MCF 10A (cell line): ENCODE measurements around the gene IKZF1. TPM values are rescaled to one million over a fixed set of nuclear protein-coding genes. Genes with fewer than 3 reads are reported as not detected.

Experiments used
- BruUV-seq: library from RNA; stranded (reverse); fragments of 400-500 nt; replicated peaks from 2 replicates; lab custom pipeline; 2021; lab: Mats Ljungman, UMichigan
- CTCF ChIA-PET: fragments of 300-600 bp; sonication (Branson Sonifier 250); formaldehyde crosslinking; extraction: SDS; loops from one replicate; lab custom pipeline; 2021; ENCODE audit warnings: antibody characterized with exemption, inconsistent platforms; lab: Yijun Ruan, JAX
- POLR2A ChIA-PET: fragments of 300-600, 350-650 bp; sonication (Branson Sonifier 250); formaldehyde crosslinking; extraction: SDS; loops from one replicate; lab custom pipeline; 2020; ENCODE audit warnings: antibody characterized with exemption, inconsistent platforms; lab: Yijun Ruan, JAX
- DNase-seq: peaks from one replicate; pipeline ENCODE4 v3.0.0-alpha.2; 2018; ENCODE audit not compliant: unreplicated experiment
- H3K27ac Mint-ChIP-seq: one replicate; pipeline ENCODE4 v1.8.0; 2022; ENCODE audit warnings: mild to moderate bottlenecking, low read depth, mixed read lengths; ENCODE audit not compliant: unreplicated experiment
- H3K27me3 Mint-ChIP-seq: one replicate; pipeline ENCODE4 v1.8.0; 2022; ENCODE audit warnings: mixed read lengths; ENCODE audit not compliant: insufficient read depth, unreplicated experiment
- H3K36me3 Mint-ChIP-seq: one replicate; pipeline ENCODE4 v1.8.0; 2022; ENCODE audit warnings: mild to moderate bottlenecking, moderate library complexity, mixed read lengths; ENCODE audit not compliant: insufficient read depth, unreplicated experiment
- H3K4me1 Mint-ChIP-seq: one replicate; pipeline ENCODE4 v1.8.0; 2022; ENCODE audit warnings: mixed read lengths; ENCODE audit not compliant: insufficient read depth, unreplicated experiment
- H3K4me3 Mint-ChIP-seq: one replicate; pipeline ENCODE4 v1.8.0; 2022; ENCODE audit warnings: mild to moderate bottlenecking, moderate library complexity, mixed read lengths; ENCODE audit not compliant: unreplicated experiment
- H3K9me3 Mint-ChIP-seq: one replicate; pipeline ENCODE4 v1.8.0; 2022; ENCODE audit warnings: mixed read lengths; ENCODE audit not compliant: unreplicated experiment
- CTCF ChIP-seq: fragments of 200-600 bp; IDR thresholded peaks from one replicate; pipeline ENCODE4 v1.8.0; 2022; ENCODE audit warnings: antibody characterized with exemption, mild to moderate bottlenecking; ENCODE audit not compliant: unreplicated experiment
- intact Hi-C: fragments of 100-400 bp; cut with micrococcal nuclease; formaldehyde crosslinking; loops from 2 replicates; pipeline ENCODE4 v1.14.1; 2022
- total RNA-seq: library from RNA; stranded (reverse); gene quantifications from 2 replicates; pipeline ENCODE4 v1.2.3, GENCODE V29; 2022

The IKZF1 gene
- total RNA-seq, 1 experiment from 2014 or later: not detected

GRCh38 chr7:50426280-50427045 is 121.9 kb downstream of the IKZF1 start:
- Mint-ChIP-seq H3K27ac (no peak overlapping the region), H3K4me3 (no peak overlapping the region), H3K36me3 (no peaks in the 10 kb centered on the region), H3K4me1 (no peaks in the 10 kb centered on the region), H3K9me3 (no peaks in the 10 kb centered on the region), H3K27me3 (no peaks in the 10 kb centered on the region)
- intact Hi-C loops: no loop called here
- no peak for DNase-seq
- TF ChIP-seq CTCF: no peak
- no TSS peak for BruUV-seq
- ChIA-PET POLR2A (no interaction called here), CTCF (interaction anchor here (1.0 to 6.0 kb wide), 7 partner anchors 8 to 940 kb away, joined by 3 to 44 read pairs (median 5); no protein-coding TSS in a partner anchor)

DNA sequence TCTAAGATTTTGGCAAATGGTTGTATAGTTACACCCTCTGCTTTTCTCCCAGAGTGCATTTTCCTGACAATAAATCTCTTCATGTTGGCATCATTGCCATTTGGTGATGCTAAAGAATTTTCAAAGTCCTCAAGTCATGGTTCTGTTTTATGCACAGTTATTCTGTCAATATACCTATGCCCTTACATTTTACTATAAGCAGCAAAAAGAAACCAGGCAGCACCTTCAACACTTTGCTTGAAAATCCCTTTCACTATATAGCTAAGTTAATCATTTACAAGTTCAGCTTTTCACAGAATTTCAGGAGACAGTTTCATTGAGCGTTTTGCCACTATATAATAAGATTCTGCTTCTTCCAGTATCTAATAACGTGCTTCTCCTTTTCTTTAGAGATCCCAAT is 123.0 kb downstream of the IKZF1 start:
- Mint-ChIP-seq H3K36me3 (no peaks in the 10 kb centered on the region), H3K27ac (no peak overlapping the region), H3K4me3 (no peak overlapping the region), H3K9me3 (no peaks in the 10 kb centered on the region), H3K27me3 (no peaks in the 10 kb centered on the region), H3K4me1 (no peaks in the 10 kb centered on the region)
- ChIA-PET POLR2A (no interaction called here), CTCF (interaction anchor here (1.0 to 6.0 kb wide), 9 partner anchors 9 to 939 kb away, joined by 3 to 44 read pairs (median 5); partner anchors contain the start of gene ZPBP)
- no peak for DNase-seq
- BruUV-seq: no TSS peak
- no peak for TF ChIP-seq CTCF
- intact Hi-C loops: no loop called here

DNA sequence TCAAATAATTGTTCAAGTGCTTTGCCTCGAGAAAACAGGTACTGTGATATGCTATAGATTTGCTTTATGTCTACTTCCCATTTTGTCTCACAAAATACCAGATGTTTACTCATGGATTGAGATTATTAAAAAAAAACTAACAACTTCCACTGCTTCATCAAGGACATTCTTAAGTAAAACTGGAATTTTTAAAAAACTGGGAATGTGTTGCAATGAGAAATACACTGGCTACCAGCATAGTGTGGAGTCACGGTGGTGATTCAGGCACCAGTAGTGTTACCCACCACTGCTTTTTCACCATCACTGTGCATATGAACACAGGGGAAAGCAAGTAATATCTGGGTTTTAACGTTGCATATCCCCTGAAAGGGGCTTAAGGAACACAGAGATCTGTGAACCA is 124.4 kb downstream of the IKZF1 start:
- POLR2A ChIA-PET: no interaction called here
- no peak overlapping the region for H3K27ac Mint-ChIP-seq
- H3K9me3 Mint-ChIP-seq: no peaks in the 10 kb centered on the region
- H3K4me1 Mint-ChIP-seq: no peaks in the 10 kb centered on the region
- H3K4me3 Mint-ChIP-seq: no peak overlapping the region
- no TSS peak for BruUV-seq
- CTCF ChIA-PET: interaction anchor here (0.6 to 6.0 kb wide), 7 partner anchors 11 to 336 kb away, joined by 3 to 44 read pairs (median 4); partner anchors contain the start of gene ZPBP
- intact Hi-C loops: no loop called here
- no peaks in the 10 kb centered on the region for H3K36me3 Mint-ChIP-seq
- no peak for TF ChIP-seq CTCF
- DNase-seq: no peak
- H3K27me3 Mint-ChIP-seq: no peaks in the 10 kb centered on the region

- BruUV-seq: no TSS peak
- no peak for TF ChIP-seq CTCF
- CTCF ChIA-PET: interaction anchor here (0.9 to 6.0 kb wide), 3 partner anchors 9 to 18 kb away, joined by 3 to 44 read pairs (median 6); no protein-coding TSS in a partner anchor
Measured at GRCh38 chr7:50431316-50431715, 126.8 kb downstream of the IKZF1 start.

More at GRCh38 chr7:50431316-50431715, 126.8 kb downstream of the IKZF1 start:
- H3K36me3 Mint-ChIP-seq: no peaks in the 10 kb centered on the region
- no peak overlapping the region for H3K27ac Mint-ChIP-seq
- H3K9me3 Mint-ChIP-seq: no peaks in the 10 kb centered on the region
- no peaks in the 10 kb centered on the region for H3K27me3 Mint-ChIP-seq
- intact Hi-C loops: no loop called here
- POLR2A ChIA-PET: no interaction called here
- no peak overlapping the region for H3K4me3 Mint-ChIP-seq
- DNase-seq: no peak
- peaks cover 7% of the 10 kb centered on the region for H3K4me1 Mint-ChIP-seq
